Upper lobe of left lung (tissue), 6 donors: ENCODE measurements around the gene RUNX1. TPM values are rescaled to one million over a fixed set of nuclear protein-coding genes. Genes with fewer than 3 reads are reported as not detected.

Source experiments
- ATAC-seq, 2 donors: fragments of 200-7000 bp; cut with Tn5 transposase; one replicate each; pipeline ENCODE4 v1.9.1; 2022; ENCODE audit warnings: mild to moderate bottlenecking in 2 of 2, moderate library complexity in 2 of 2; ENCODE audit not compliant: low FRiP score in 2 of 2
- DNase-seq, 2 donors: peaks; one replicate each; pipeline ENCODE4 v3.0.0-alpha.2; 2019 to 2020
- H3K27ac ChIP-seq, 4 donors: fragments of 200-600 bp; sonication (generic); one replicate each; pipeline ENCODE4 v1.5.1; 2016 to 2019
- H3K27me3 ChIP-seq, 4 donors: fragments of 200-600 bp; sonication (generic); one replicate each; pipeline ENCODE4 v1.5.1; 2017 to 2019
- H3K36me3 ChIP-seq, 4 donors: fragments of 200-600 bp; sonication (generic); one replicate each; pipeline ENCODE4 v1.5.1; 2016 to 2019
- H3K4me1 ChIP-seq, 4 donors: fragments of 200-600 bp; sonication (generic); one replicate each; pipeline ENCODE4 v1.5.1; 2018 to 2019
- H3K4me3 ChIP-seq, 4 donors: fragments of 200-600 bp; sonication (generic); one replicate each; pipeline ENCODE4 v1.5.1; 2017 to 2019; ENCODE audit warnings: mild to moderate bottlenecking in 2 of 4, moderate library complexity in 1 of 4
- H3K9me3 ChIP-seq, 4 donors: fragments of 200-600 bp; sonication (generic); one replicate each; pipeline ENCODE4 v1.5.1; 2018 to 2019
- CTCF ChIP-seq, 6 experiments: fragments of 450-650 bp in 4 of 6; fragments of 200-600 bp in 2 of 6; sonication (generic) in 2 of 6; IDR thresholded peaks; one replicate each; pipeline ENCODE4 v1.5.1; 2016 to 2019; ENCODE audit warnings: antibody characterized with exemption in 6 of 6
- EP300 ChIP-seq, 4 donors: sonication (generic); formaldehyde crosslinking; IDR thresholded peaks; one replicate each; pipeline ENCODE4 v1.5.1; 2017; ENCODE audit warnings: antibody characterized with exemption in 4 of 4, control low read depth in 2 of 4
- POLR2A ChIP-seq, 4 donors: fragments of 450-650 bp; IDR thresholded peaks; one replicate each; pipeline ENCODE4 v1.5.1; 2016 to 2017; ENCODE audit warnings: antibody characterized with exemption in 4 of 4, mild to moderate bottlenecking in 2 of 4
- POLR2AphosphoS5 ChIP-seq, 2 donors: sonication (generic); formaldehyde crosslinking; IDR thresholded peaks; one replicate each; pipeline ENCODE4 v1.5.1; 2017; ENCODE audit warnings: antibody characterized with exemption in 2 of 2
- WGBS, 2 donors: methylation state at CpG; one replicate each; pipeline ENCODE4 v1.1.5; 2017 to 2018; 5-methylcytosine and 5-hydroxymethylcytosine counted together
- total RNA-seq, 6 donors: library from RNA; depleted of rRNA in 4 of 6; stranded (reverse); fragments of >200 nt in 4 of 6; gene quantifications; one replicate each; pipeline versions ENCODE4 v1.1.0 to v1.2.1, GENCODE V29; 2016 to 2021
- donor health status: DM: no; HTN: no; CAD: no; lungs with moderate emphysema.
- donor health status: DM: no; HTN: yes; CAD: no; lungs with severe emphysema.

RUNX1 gene
- total RNA-seq, 6 donors from 2014 or later = 62.2 to 252 (median 98.2) TPM

DNA sequence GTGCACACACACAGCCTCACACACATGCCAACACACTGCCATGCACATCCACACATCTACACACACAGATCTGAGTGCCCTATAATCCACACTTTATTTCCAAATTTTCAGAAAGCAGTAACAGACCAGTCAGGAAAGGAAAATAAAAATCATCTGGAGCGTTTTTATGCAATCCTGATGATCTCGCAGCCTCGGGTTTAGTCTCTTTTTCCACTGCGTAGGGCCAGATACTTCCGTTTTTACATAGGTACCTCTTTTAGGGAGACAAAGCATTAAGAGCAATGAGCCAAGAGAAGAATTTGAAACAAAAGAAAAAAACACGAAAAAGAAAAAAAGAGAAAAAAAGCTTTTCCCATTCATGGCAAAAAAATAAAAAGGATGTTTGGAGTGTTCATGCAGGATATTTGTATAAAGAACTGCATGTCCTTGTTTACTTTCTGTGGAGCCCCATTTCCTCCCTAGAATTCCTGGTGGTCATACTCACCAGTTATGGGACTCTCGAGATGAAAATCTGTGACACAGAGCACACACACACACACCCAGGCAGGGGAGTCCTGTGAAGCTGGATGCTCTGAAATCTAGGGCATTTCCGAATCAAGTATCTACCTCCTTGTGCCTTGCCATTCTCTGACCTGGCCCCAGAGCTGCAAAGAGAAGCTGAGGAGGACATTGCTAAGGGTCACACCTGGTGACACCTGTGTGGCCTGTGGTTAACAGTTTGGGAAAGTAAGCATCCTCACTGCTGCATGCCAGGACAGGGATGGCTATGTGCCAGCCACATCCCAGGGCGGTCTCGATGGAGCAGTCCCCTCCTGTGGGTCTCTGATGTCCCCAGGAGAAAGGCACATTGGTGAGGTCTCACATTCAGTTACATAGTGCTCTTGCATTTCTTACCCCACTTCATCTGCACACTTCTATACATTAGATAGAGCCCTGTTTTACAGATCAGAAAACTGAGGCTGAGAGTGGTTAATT, 83.6 kb downstream of the RUNX1 start:
- ATAC-seq = no peak
- WGBS, 2 donors = 45 to 51% methylated on average over 7 to 10 of the region's 10 CpGs
- H3K27ac ChIP-seq = peak overlapping the region in 1 of 4 donors; percentile 35

DNA sequence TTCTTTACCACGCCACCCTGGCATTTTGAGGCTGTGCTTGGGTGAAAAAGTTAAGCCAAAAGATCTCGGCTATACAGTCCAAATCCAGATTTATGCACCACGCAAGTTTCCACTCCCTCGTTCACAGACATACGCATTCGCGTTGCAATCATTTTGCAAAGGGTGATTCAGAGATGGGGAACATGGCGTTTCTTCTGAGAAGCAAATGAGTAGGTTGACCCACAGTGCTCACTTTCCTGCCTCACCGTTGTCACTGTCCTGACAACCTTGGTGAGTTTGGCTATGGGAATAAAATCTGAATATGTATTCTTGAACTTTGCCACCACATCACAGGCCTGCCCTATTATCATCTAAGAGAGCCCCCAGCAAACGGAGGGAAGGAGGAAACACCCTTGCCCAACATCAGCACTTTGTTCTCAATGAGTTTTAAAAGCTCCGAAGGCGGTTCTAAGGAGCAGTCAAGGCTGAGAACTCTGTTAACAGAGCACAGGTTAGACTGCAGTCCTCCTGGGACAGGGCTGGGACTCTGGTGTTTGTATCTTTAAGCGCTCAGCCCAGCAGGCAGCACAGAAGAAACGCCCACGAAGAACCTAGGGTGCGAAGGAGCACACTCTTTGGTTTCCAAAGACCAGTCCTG, 86.4 kb downstream of the RUNX1 start:
- WGBS, 2 donors = 78 to 81% methylated on average over 16 of the region's 16 CpGs

More for the DNA sequence above, 83.6 kb downstream of the RUNX1 start:
- H3K4me3 ChIP-seq = no peak overlapping the region
- no peaks in the 10 kb centered on the region for H3K9me3 ChIP-seq
- peaks cover 13 to 36% (median 24%) of the 10 kb centered on the region in 4 donors for H3K4me1 ChIP-seq
- H3K27me3 ChIP-seq = no peaks in the 10 kb centered on the region
- TF ChIP-seq POLR2A (IDR thresholded peaks at IDR 0.05) (no peak), CTCF (IDR thresholded peaks at IDR 0.05) (no peak), EP300 (IDR thresholded peaks at IDR 0.05) (peak in 2 of 4 donors; percentile 45 to 86), POLR2AphosphoS5 (IDR thresholded peaks at IDR 0.05) (peak; percentile 28 to 45)
- no peaks in the 10 kb centered on the region for H3K36me3 ChIP-seq
- DNase-seq = no peak

DNA sequence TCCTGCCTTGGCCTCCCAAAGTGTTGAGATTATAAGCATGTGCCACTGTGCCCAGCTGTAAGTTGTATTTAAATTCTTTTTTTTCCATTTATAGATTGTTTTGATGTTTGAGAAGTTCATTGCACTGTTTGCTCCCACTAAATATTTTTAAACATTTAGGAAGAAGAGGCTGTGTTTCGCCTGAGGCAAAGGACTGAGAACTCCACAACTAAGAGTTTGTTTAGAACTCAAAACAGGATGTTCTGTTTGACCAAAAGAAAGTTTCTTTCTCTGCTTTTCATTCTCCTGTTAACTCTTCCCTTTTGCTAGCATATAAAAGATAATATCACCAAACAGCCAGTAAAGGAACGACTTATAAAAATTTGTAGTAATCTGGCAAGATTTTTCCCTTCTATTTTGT, 87.0 kb downstream of the RUNX1 start:
- H3K4me3 ChIP-seq = no peak overlapping the region
- no peak for ATAC-seq
- no peaks in the 10 kb centered on the region for H3K9me3 ChIP-seq
- no peak overlapping the region for H3K27ac ChIP-seq
- DNase-seq = no peak
- no peaks in the 10 kb centered on the region for H3K27me3 ChIP-seq
- H3K4me1 ChIP-seq = peaks cover 10 to 16% (median 12%) of the 10 kb centered on the region in 4 donors
- 73 to 84% methylated on average over 2 of the region's 2 CpGs for WGBS, 2 donors
- TF ChIP-seq CTCF (IDR thresholded peaks at IDR 0.05) (no peak), POLR2AphosphoS5 (IDR thresholded peaks at IDR 0.05) (no peak), EP300 (IDR thresholded peaks at IDR 0.05) (no peak)
- no peaks in the 10 kb centered on the region for H3K36me3 ChIP-seq

More for the DNA sequence above, 86.4 kb downstream of the RUNX1 start:
- no peaks in the 10 kb centered on the region for H3K9me3 ChIP-seq
- peaks cover 10 to 21% (median 14%) of the 10 kb centered on the region in 4 donors for H3K4me1 ChIP-seq
- ATAC-seq (no peak), DNase-seq (no peak)
- TF ChIP-seq EP300 (IDR thresholded peaks at IDR 0.05) (no peak), CTCF (IDR thresholded peaks at IDR 0.05) (no peak), POLR2AphosphoS5 (IDR thresholded peaks at IDR 0.05) (no peak), POLR2A (IDR thresholded peaks at IDR 0.05) (no peak)
- H3K27me3 ChIP-seq = no peaks in the 10 kb centered on the region
- no peak overlapping the region for H3K4me3 ChIP-seq
- H3K27ac ChIP-seq = no peak overlapping the region
- H3K36me3 ChIP-seq = no peaks in the 10 kb centered on the region

GRCh38 chr21:34960687-34961086, 88.4 kb downstream of the RUNX1 start:
- Histone ChIP-seq H3K4me1 (peaks cover 6 to 12% (median 7%) of the 10 kb centered on the region in 4 donors), H3K27ac (no peak overlapping the region), H3K9me3 (no peaks in the 10 kb centered on the region), H3K27me3 (no peaks in the 10 kb centered on the region), H3K36me3 (no peaks in the 10 kb centered on the region), H3K4me3 (no peak overlapping the region)
- DNase-seq (no peak), ATAC-seq (no peak)
- 78% methylated on average over 2 of the region's 2 CpGs for WGBS, 2 donors
- TF ChIP-seq CTCF (IDR thresholded peaks at IDR 0.05) (no peak), EP300 (IDR thresholded peaks at IDR 0.05) (no peak), POLR2A (IDR thresholded peaks at IDR 0.05) (no peak), POLR2AphosphoS5 (IDR thresholded peaks at IDR 0.05) (no peak)
